ENCODE results near the gene SELENOF. TPM values are rescaled to one million over a fixed set of nuclear protein-coding genes. Genes with fewer than 3 reads are reported as not detected.

SELENOF gene
- total RNA-seq, 5 donors from 2014 or later (not counting 1 experiment from before 2014, with no cell fraction given) = 141 to 165 (median 145) TPM

DNA sequence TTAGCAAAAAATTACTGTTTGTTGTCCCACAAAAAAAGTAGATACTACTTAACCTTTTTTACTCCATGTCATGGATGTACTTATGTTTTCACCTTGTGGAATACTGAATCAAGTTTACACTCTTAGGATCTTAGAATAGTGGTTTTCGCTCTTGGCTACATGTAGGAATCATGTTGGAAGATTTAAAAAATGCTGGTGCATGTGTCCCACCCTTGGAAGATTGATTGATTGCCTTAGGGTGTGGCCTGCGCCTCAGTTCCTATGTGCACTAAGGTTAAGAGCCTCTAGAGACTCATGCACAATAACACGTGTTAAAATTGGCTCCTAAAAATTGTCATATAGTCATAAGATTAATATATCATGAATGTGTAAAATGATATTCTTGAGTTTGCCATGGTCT lies 25.5 kb upstream of the SELENOF start:
- H3K36me3 Mint-ChIP-seq = no peaks in the 10 kb centered on the region
- Histone ChIP-seq H3K27me3 (replicated peaks in 1 of 2; ENCODE audit: control insufficient read depth in 2 of 2, extremely low read depth in 1 of 2, insufficient read depth in 2 of 2, low read length in 1 of 2) (no peaks in the 10 kb centered on the region), H3K4me3 (ENCODE audit: control insufficient read depth in 1 of 2, extremely low read depth in 1 of 2, low read length in 1 of 2) (no peak overlapping the region), H3K36me3 (ENCODE audit: control insufficient read depth in 2 of 2, extremely low read depth in 1 of 2, insufficient read depth in 1 of 2, low read length in 1 of 2) (no peaks in the 10 kb centered on the region), H3K4me1 (ENCODE audit: control insufficient read depth in 1 of 2, extremely low read depth in 1 of 2, insufficient read depth in 2 of 2, low read length in 2 of 2) (no peaks in the 10 kb centered on the region), H3K27ac (ENCODE audit: low read length) (no peak overlapping the region), H3K9me3 (no peaks in the 10 kb centered on the region)
- H3K4me1 Mint-ChIP-seq = peaks cover 8 to 22% (median 12%) of the 10 kb centered on the region in 3 donors
- H3K27me3 Mint-ChIP-seq = no peaks in the 10 kb centered on the region
- H3K9me3 Mint-ChIP-seq = no peaks in the 10 kb centered on the region
- H3K27ac Mint-ChIP-seq = no peak overlapping the region
- no peak for ATAC-seq (replicated peaks in 1 of 4)
- ChIA-PET POLR2A (no interaction called here), CTCF (no interaction called here)
- no peak overlapping the region for H3K4me3 Mint-ChIP-seq
- no peak for DNase-seq
- WGBS (ENCODE audit: insufficient coverage) = no CpG with 5 or more reads among the region's 3 CpGs

DNA sequence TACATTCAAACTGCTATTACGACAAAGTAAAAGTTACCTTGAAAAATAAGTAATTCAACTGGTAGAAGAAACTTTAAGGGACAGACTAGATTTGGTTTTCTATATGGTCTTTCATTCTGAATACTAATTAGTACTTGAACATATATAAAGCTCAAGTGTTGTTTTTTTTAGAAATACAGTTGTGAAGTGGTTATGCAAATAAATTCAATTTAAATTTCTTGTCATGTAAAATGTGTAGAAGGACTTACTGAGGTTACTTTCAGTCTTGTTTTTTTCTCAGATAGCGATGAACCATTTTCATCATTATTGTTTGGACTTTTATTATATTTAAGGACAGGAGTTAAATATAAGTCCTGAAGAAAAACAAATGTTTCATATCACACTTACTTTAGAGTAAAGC lies 24.9 kb upstream of the SELENOF start:
- POLR2A ChIA-PET = no interaction called here
- no peaks in the 10 kb centered on the region for H3K9me3 Mint-ChIP-seq
- no peaks in the 10 kb centered on the region for H3K27me3 ChIP-seq (replicated peaks in 1 of 2; ENCODE audit: control insufficient read depth in 2 of 2, extremely low read depth in 1 of 2, insufficient read depth in 2 of 2, low read length in 1 of 2)
- H3K4me3 ChIP-seq (ENCODE audit: control insufficient read depth in 1 of 2, extremely low read depth in 1 of 2, low read length in 1 of 2) = no peak overlapping the region
- no CpG with 5 or more reads among the region's 2 CpGs for WGBS (ENCODE audit: insufficient coverage)
- CTCF ChIA-PET = no interaction called here
- H3K9me3 ChIP-seq = no peaks in the 10 kb centered on the region
- no peak overlapping the region for H3K27ac ChIP-seq (ENCODE audit: low read length)
- no peak overlapping the region for H3K27ac Mint-ChIP-seq
- no peaks in the 10 kb centered on the region for H3K36me3 ChIP-seq (ENCODE audit: control insufficient read depth in 2 of 2, extremely low read depth in 1 of 2, insufficient read depth in 1 of 2, low read length in 1 of 2)
- DNase-seq (no peak), ATAC-seq (replicated peaks in 1 of 4) (no peak)
- no peaks in the 10 kb centered on the region for H3K27me3 Mint-ChIP-seq
- H3K4me1 ChIP-seq (ENCODE audit: control insufficient read depth in 1 of 2, extremely low read depth in 1 of 2, insufficient read depth in 2 of 2, low read length in 2 of 2) = no peaks in the 10 kb centered on the region
- peaks cover 14 to 27% (median 17%) of the 10 kb centered on the region in 3 donors for H3K4me1 Mint-ChIP-seq
- no peak overlapping the region for H3K4me3 Mint-ChIP-seq
- H3K36me3 Mint-ChIP-seq = no peaks in the 10 kb centered on the region

- Mint-ChIP-seq H3K27me3 (no peaks in the 10 kb centered on the region), H3K4me1 (peaks cover 18 to 31% (median 21%) of the 10 kb centered on the region in 3 donors), H3K36me3 (no peaks in the 10 kb centered on the region), H3K27ac (no peak overlapping the region), H3K4me3 (no peak overlapping the region), H3K9me3 (no peaks in the 10 kb centered on the region)
- POLR2A ChIA-PET = interaction anchor here in 1 of 2 donors (0.6 kb wide), 1 partner anchor 564 kb away, joined by 3 read pairs; no protein-coding TSS in a partner anchor
- CTCF ChIA-PET = no interaction called here
- Histone ChIP-seq H3K27me3 (replicated peaks in 1 of 2; ENCODE audit: control insufficient read depth in 2 of 2, extremely low read depth in 1 of 2, insufficient read depth in 2 of 2, low read length in 1 of 2) (no peaks in the 10 kb centered on the region), H3K27ac (ENCODE audit: low read length) (no peak overlapping the region), H3K9me3 (no peaks in the 10 kb centered on the region), H3K36me3 (ENCODE audit: control insufficient read depth in 2 of 2, extremely low read depth in 1 of 2, insufficient read depth in 1 of 2, low read length in 1 of 2) (no peaks in the 10 kb centered on the region), H3K4me3 (ENCODE audit: control insufficient read depth in 1 of 2, extremely low read depth in 1 of 2, low read length in 1 of 2) (no peak overlapping the region), H3K4me1 (ENCODE audit: control insufficient read depth in 1 of 2, extremely low read depth in 1 of 2, insufficient read depth in 2 of 2, low read length in 2 of 2) (no peaks in the 10 kb centered on the region)
- ATAC-seq (replicated peaks in 1 of 4) (no peak), DNase-seq (no peak)
- WGBS (ENCODE audit: insufficient coverage) = no CpG with 5 or more reads among the region's 1 CpG
Measured at GRCh38 chr1:86938450-86938849, 24.5 kb upstream of the SELENOF start.

DNA sequence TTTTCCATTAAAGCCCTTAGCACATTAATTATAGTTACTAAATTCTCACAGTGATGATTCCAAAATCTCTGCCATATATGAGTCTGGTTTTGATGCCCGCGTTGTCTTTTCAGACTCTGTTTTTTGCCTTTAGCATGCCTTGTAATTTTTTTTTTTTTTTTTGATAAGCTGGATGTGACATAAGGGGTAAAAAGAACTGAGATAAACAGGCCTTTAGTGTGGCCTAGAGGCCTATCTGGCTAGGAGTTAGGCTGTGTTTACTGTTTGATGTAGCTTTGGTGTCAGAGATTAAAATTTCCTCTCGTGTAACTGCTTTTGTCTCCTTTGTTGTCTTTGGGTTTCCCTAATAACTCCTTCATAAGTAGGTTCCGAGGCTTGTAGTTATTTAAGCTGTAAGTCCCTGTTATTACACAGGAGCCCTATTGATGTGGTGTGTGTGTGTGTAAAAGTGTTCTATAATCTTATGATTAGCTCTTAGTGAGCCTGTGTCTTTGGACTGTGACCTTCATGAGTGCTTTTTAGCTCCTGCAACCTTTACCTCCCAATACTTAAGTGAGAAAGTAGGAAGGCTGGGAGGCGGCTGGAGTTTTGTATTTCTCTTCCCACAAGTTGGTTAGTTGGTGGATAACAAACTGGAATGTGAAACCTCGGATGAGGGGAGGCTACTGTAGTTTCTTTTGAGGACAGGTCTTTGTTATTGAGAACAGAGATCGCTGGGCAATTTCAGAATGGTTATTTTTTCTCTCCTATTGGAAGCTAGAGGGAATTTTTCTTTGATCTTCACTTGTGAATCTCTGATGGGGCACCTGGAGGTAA lies 19.8 kb upstream of the SELENOF start:
- peaks cover 27 to 43% (median 33%) of the 10 kb centered on the region in 3 donors for H3K4me1 Mint-ChIP-seq
- no peak overlapping the region for H3K27ac ChIP-seq (ENCODE audit: low read length)
- no peaks in the 10 kb centered on the region for H3K9me3 Mint-ChIP-seq
- H3K9me3 ChIP-seq = no peaks in the 10 kb centered on the region
- no peak overlapping the region for H3K4me3 Mint-ChIP-seq
- H3K27me3 ChIP-seq (replicated peaks in 1 of 2; ENCODE audit: control insufficient read depth in 2 of 2, extremely low read depth in 1 of 2, insufficient read depth in 2 of 2, low read length in 1 of 2) = no peaks in the 10 kb centered on the region
- no peak overlapping the region for H3K4me3 ChIP-seq (ENCODE audit: control insufficient read depth in 1 of 2, extremely low read depth in 1 of 2, low read length in 1 of 2)
- ATAC-seq (replicated peaks in 1 of 4) (peak in 1 of 4 experiments; percentile 75), DNase-seq (peak in 1 of 35 experiments; percentile 23)
- CTCF ChIA-PET = interaction anchor here (0.6 to 1.2 kb wide), 6 partner anchors 39 to 230 kb away, joined by 3 to 6 read pairs (median 3); partner anchors contain the start of gene SH3GLB1 (in 1 of the 2)
- 40% methylated on average over 1 of the region's 7 CpGs for WGBS (ENCODE audit: insufficient coverage)
- H3K27ac Mint-ChIP-seq = peak overlapping the region in 1 of 2 donors; percentile 34
- H3K4me1 ChIP-seq (ENCODE audit: control insufficient read depth in 1 of 2, extremely low read depth in 1 of 2, insufficient read depth in 2 of 2, low read length in 2 of 2) = no peaks in the 10 kb centered on the region
- H3K36me3 ChIP-seq (ENCODE audit: control insufficient read depth in 2 of 2, extremely low read depth in 1 of 2, insufficient read depth in 1 of 2, low read length in 1 of 2) = no peaks in the 10 kb centered on the region
- no peaks in the 10 kb centered on the region for H3K27me3 Mint-ChIP-seq
- no peaks in the 10 kb centered on the region for H3K36me3 Mint-ChIP-seq
- POLR2A ChIA-PET = interaction anchor here (0.5 to 1.1 kb wide), 4 partner anchors 9 to 239 kb away, joined by 3 to 7 read pairs (median 4); partner anchors contain the start of genes HS2ST1 (in 1 of the 2) and SELENOF (in 1 of the 2)

DNA sequence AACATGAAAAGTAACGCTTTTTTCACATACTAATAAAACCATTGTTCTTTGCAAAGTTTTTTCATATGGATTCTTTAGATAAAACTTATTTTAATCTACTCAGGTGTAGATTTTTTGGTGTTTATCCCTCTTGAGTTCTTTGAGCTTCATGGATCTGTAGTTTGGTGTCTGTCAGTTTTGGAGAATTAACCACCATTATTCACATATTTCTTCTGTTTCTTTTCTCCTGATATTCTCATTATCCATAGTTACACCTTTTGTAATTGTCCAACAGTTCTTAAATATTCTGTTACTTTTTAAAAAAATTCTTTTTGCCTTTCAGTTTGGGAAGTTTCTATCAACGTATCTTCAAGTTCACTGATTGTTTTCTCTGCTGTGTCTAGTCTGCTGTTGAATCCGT lies 19.1 kb upstream of the SELENOF start:
- Histone ChIP-seq H3K4me1 (ENCODE audit: control insufficient read depth in 1 of 2, extremely low read depth in 1 of 2, insufficient read depth in 2 of 2, low read length in 2 of 2) (no peaks in the 10 kb centered on the region), H3K9me3 (no peaks in the 10 kb centered on the region), H3K27me3 (replicated peaks in 1 of 2; ENCODE audit: control insufficient read depth in 2 of 2, extremely low read depth in 1 of 2, insufficient read depth in 2 of 2, low read length in 1 of 2) (no peaks in the 10 kb centered on the region), H3K27ac (ENCODE audit: low read length) (no peak overlapping the region), H3K36me3 (ENCODE audit: control insufficient read depth in 2 of 2, extremely low read depth in 1 of 2, insufficient read depth in 1 of 2, low read length in 1 of 2) (no peaks in the 10 kb centered on the region), H3K4me3 (ENCODE audit: control insufficient read depth in 1 of 2, extremely low read depth in 1 of 2, low read length in 1 of 2) (no peak overlapping the region)
- H3K4me3 Mint-ChIP-seq = no peak overlapping the region
- no peaks in the 10 kb centered on the region for H3K9me3 Mint-ChIP-seq
- no CpG with 5 or more reads among the region's 3 CpGs for WGBS (ENCODE audit: insufficient coverage)
- H3K4me1 Mint-ChIP-seq = peaks cover 28 to 38% (median 31%) of the 10 kb centered on the region in 3 donors
- H3K36me3 Mint-ChIP-seq = no peaks in the 10 kb centered on the region
- no peak for ATAC-seq (replicated peaks in 1 of 4)
- DNase-seq = no peak
- ChIA-PET POLR2A (interaction anchor here in 1 of 2 donors (0.5 to 1.1 kb wide), 2 partner anchors 19 to 20 kb away, joined by 5 to 7 read pairs; partner anchors contain the start of genes HS2ST1 and SELENOF), CTCF (interaction anchor here (0.5 to 1.2 kb wide), 3 partner anchors 39 to 229 kb away, joined by 3 to 7 read pairs (median 6); no protein-coding TSS in a partner anchor)
- no peak overlapping the region for H3K27ac Mint-ChIP-seq
- no peaks in the 10 kb centered on the region for H3K27me3 Mint-ChIP-seq

DNA sequence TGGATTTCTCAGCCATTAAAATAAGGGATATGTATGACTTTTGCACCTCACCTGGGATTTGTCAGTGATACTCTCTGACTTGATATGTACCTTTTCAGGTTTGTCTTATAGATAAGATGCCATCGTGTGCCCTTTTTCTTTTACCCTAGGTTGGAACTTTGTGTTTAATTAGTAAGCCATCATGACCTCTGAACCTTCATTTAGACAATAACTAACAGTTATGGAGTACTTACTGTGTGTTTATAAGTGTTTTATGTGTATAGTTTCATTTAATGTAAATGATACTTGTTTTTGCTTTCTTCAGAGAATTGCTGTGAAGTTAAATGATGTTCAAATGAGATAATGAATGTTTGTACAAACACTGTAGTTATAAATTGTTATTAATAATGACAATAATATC lies 14.9 kb upstream of the SELENOF start:
- Histone ChIP-seq H3K36me3 (ENCODE audit: control insufficient read depth in 2 of 2, extremely low read depth in 1 of 2, insufficient read depth in 1 of 2, low read length in 1 of 2) (no peaks in the 10 kb centered on the region), H3K4me3 (ENCODE audit: control insufficient read depth in 1 of 2, extremely low read depth in 1 of 2, low read length in 1 of 2) (no peak overlapping the region), H3K4me1 (ENCODE audit: control insufficient read depth in 1 of 2, extremely low read depth in 1 of 2, insufficient read depth in 2 of 2, low read length in 2 of 2) (no peaks in the 10 kb centered on the region), H3K27me3 (replicated peaks in 1 of 2; ENCODE audit: control insufficient read depth in 2 of 2, extremely low read depth in 1 of 2, insufficient read depth in 2 of 2, low read length in 1 of 2) (no peaks in the 10 kb centered on the region), H3K9me3 (no peaks in the 10 kb centered on the region), H3K27ac (ENCODE audit: low read length) (no peak overlapping the region)
- WGBS (ENCODE audit: insufficient coverage) = no CpG with 5 or more reads among the region's 1 CpG
- no peaks in the 10 kb centered on the region for H3K27me3 Mint-ChIP-seq
- ChIA-PET CTCF (interaction anchor here in 1 of 2 donors (0.6 kb wide), 1 partner anchor 159 kb away, joined by 3 read pairs; no protein-coding TSS in a partner anchor), POLR2A (no interaction called here)
- H3K36me3 Mint-ChIP-seq = peaks cover 14% of the 10 kb centered on the region
- H3K27ac Mint-ChIP-seq = no peak overlapping the region
- H3K4me1 Mint-ChIP-seq = peaks cover 40 to 50% (median 42%) of the 10 kb centered on the region in 3 donors
- DNase-seq (no peak), ATAC-seq (replicated peaks in 1 of 4) (no peak)
- peaks cover 4 to 14% (median 11%) of the 10 kb centered on the region in 3 donors for H3K9me3 Mint-ChIP-seq
- H3K4me3 Mint-ChIP-seq = no peak overlapping the region

Measured in T-cell (primary cell).